ENCODE data around the gene NUDT6.
A peak's percentile ranks its signal among the peaks of the same experiment; 100 is the strongest.
"Not testable (repeated sequence)": the region's sequence is repeated elsewhere in the genome, so short reads cannot be mapped to it uniquely, and the experiment has no call there.

Gene NUDT6, protein sequence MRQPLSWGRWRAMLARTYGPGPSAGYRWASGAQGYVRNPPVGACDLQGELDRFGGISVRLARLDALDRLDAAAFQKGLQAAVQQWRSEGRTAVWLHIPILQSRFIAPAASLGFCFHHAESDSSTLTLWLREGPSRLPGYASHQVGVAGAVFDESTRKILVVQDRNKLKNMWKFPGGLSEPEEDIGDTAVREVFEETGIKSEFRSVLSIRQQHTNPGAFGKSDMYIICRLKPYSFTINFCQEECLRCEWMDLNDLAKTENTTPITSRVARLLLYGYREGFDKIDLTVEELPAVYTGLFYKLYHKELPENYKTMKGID

DNA sequence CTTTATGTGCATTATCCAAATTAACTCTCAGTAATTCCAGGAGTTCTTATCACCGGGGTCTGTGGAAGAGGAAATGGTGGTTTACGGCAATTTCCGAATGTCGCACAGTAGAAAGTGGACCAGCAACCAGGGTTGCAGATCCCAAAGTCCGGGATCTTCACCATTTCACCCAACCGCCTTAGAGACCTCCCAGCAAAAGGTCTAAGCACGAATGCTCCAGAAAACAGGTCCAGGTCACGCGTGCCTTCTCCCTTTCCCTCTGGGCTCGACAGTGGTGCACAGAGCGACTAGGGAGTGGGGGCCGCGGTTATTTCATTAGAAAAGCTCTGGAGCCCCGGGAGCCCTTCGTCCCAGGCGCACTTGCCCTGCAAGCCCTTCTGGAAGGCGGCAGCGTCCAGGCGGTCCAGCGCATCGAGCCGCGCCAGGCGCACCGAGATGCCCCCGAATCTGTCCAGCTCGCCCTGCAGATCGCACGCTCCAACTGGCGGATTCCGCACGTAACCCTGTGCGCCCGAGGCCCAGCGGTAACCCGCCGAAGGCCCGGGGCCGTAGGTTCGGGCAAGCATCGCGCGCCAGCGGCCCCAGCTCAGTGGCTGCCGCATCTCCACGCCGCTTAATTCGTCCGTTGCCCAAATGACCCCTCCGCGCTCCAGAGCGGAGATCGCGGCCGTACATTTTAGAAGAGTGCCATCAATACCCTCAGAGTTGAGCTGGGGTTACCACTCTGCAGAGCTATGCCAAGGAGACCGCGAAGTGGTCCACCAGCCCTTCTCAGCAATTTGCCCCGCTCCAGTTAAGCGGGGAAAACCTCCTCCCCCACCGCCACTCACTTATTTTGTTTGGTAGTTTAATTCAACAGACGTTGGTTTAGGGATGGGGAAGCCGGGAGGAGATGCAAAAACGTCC is at the start of gene NUDT6:
NUDT6 (minus strand) TSS at position 627 of the 906 bp plus-strand sequence; CDS start at position 602, 25 bp downstream.
- peak in 1 of 2 donors; percentile 14 for DNase-seq (ENCODE audit: low read depth in 1 of 2, low spot score in 1 of 2)

DNA sequence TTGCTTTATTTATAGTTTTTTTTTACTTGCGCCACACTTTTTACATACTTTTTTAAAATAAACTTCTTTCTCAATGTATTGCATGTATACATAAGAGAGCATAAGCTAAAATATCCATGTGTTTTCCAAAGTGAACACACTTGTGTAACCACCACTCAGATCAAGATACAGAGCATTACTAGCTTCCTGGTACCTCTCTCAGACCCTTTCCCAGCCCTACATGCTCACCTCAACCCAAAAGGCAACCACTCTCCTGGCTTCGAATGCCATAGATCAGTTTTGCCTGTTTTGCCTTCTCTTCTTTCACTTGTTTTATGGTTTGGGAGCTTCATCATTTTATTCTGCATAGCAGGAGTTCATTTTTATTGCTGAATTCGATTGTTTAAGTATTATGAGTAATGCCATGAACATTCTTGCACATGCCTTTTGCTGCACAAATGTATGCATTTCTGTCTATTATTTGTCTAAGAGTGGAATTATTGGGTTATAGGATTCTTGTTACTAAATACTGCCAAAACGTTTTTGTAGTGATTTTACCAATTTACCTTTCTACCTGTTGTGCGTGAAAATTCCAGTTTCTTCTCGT is 45.9 kb upstream of the NUDT6 start:
- DNase-seq (ENCODE audit: low read depth in 1 of 2, low spot score in 1 of 2) = no peak

DNA sequence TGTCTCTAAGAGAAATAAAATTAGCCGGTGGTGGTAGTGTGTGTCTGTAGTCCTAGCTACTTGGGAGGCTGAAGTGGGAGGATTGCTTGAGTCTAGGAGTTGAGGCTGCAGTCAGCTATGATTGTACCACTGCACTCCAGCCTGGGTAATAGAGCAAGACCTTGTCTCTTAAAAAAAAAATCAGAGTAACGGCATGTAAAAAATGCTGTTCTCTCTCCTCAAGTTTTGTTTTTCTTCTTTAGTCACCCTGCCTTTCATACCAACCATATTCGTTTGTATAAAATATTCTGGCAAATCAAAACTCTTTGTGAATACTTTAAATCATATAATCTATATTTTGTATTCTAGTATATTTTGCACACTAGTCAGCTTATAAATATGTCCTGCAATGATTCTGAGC is 44.8 kb upstream of the NUDT6 start:
- no peak for DNase-seq (ENCODE audit: low read depth in 1 of 2, low spot score in 1 of 2)

DNA sequence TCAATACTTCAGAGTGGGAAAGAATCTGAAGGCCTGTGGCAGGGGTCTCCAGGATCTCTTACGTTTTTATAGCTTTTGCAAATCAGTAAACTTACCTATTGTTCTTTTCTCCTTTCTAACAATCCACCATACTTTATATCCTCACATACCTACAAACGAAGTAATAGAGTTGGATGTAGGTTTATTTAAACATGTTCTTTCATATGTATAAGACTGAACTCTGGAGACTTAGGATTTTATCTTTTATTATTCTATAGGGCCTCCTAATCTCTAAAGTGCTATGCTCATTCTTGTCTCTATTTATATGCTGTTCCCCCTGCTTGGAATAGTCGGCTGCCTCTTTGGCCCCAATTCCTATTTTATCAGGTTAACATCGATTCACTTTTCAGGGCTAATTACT is 43.8 kb upstream of the NUDT6 start:
- no peak for DNase-seq (ENCODE audit: low read depth in 1 of 2, low spot score in 1 of 2)

DNA sequence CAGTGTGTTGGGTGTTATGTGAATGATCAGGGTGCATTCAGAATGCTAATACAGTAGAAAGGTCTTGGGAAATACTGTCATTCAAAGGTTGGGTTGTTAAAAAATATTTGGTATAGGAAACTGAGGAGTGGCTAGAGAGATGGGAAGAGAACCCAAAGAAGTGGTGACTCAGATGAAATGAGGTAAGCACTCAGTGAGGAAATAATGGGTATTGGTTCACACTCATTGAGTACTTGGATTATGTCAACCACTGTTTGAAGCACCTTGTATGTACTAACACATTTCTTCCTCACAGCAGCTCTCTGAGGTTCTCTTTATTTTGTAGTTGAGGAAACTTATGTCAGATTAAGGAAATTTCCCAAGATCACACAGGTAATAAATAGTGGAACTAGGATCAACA is 40.8 kb upstream of the NUDT6 start:
- no peak for DNase-seq (ENCODE audit: low read depth in 1 of 2, low spot score in 1 of 2)

DNA sequence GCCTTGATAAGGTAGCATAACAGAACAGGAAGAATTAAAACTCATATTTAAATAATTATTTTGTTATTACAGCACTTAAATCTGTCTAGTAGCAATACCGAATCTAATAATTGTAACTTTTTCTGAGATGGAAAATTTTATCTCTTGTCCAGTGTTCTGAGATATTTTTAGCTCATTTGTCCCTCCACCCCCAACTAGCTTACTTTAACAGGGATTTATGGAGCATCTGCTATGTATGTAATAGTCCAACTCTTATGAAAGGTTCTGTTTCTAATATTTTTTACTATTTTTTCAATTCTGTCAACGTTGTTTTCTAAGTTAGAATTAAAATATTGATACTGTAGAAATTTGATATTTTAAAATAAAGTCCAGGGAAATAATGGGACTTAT is 38.2 kb upstream of the NUDT6 start:
- no peak for DNase-seq (ENCODE audit: low read depth in 1 of 2, low spot score in 1 of 2)

DNA sequence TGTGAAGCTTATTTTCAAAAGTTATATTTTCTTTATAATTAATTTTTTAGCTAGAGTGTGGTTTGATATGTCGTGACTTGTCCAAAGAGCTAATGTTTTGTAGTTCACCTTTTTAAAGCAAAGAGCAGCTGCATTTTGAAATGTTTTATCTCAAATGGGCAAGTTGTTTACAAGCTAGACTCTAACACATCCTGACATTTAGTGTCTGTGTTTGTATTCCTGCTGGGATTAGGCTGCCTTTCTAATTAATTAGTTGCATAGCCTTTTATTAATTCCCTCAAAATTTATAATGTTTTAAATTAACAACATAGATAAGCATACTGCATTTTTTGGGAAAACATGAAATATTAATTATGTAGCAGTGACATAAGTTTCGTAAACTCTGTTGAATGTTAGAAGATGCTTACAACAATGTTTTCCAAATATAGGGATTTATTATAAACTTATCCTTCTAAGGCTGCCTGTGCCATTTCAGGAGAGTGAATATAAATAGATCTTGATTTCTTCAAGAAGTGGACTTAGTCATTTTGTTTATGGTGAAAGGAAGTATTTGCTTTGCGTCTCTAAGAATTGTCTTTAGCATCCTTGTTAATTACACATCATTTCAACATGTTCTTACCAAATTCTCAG is 37.7 kb upstream of the NUDT6 start:
- no peak for DNase-seq (ENCODE audit: low read depth in 1 of 2, low spot score in 1 of 2)

DNA sequence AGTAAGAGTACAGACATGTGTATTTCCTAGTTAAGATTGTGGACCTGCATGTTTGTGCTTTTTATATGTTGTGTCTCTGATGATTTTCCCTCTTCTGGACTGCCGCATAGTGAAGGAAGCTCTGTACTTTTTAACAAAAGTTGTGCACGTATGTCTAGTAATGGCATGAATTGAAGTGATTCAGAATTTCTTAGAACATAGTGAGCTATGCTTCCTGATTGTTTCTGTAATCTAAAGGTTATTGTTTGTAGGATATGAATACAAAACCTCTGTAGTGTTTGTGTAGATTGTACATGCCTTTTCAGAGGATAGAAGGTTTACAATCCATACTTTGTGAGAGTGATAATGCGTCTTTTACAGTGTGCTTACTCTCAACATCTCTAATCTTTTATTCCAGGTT is 37.0 kb upstream of the NUDT6 start:
- DNase-seq (ENCODE audit: low read depth in 1 of 2, low spot score in 1 of 2) = no peak

DNA sequence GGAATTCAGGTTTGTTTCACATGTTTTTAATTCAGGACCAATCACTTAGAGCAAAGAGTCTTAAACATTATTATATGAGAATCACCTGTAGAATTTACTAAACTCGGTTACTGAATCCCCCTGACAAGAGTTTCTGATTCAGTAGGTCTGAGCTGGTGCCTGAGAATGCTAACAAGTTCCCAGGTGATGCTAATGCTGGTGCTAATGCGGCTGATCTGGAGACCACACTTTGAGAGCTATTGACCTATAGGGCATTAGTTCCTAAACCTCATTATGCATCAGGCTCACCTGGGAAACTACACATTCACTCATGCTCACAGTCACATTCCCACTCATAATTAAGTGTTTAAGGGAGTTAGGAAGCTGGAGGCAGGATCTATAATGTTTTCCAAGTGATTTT is 36.1 kb upstream of the NUDT6 start:
- DNase-seq (ENCODE audit: low read depth in 1 of 2, low spot score in 1 of 2) = no peak

DNA sequence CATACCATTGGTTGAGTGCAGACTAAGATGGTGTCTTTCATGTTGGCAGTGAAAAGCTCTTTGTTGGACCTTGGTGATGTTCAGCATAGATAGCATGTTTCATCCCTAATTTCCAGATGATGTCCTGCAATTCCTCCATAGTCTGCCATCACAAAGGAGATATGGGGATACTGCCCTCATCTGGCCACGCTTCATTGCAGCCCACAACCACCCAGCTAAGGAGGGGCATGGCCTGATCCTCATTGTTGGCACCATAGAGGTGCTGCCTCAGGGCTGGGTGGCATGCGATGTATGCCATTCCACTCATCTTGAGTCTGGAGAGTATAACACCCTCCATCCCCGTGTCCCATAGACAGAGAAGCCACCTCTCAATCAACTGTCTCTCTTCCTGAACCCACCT is 31.5 kb upstream of the NUDT6 start:
- DNase-seq (ENCODE audit: low read depth in 1 of 2, low spot score in 1 of 2) = no peak

DNA sequence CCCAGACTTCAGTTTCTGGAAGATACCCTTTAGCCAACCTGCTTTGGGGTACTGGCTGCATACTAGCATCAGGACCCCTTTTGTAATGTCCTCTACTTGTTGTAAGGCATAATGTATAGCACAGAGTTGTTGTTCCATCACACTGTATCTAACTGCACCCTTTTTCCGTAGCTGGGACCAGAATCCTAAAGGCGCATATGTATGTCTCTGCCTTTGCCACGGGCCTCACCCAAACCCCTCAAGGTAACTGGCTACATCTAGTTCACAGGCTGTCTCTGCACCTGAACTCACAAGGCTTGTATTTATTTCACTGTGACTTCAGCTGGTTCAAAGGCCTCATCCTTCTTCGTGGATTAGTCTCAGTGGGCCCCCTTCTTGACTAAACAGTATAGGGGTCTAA is 29.6 kb upstream of the NUDT6 start:
- no peak for DNase-seq (ENCODE audit: low read depth in 1 of 2, low spot score in 1 of 2)

DNA sequence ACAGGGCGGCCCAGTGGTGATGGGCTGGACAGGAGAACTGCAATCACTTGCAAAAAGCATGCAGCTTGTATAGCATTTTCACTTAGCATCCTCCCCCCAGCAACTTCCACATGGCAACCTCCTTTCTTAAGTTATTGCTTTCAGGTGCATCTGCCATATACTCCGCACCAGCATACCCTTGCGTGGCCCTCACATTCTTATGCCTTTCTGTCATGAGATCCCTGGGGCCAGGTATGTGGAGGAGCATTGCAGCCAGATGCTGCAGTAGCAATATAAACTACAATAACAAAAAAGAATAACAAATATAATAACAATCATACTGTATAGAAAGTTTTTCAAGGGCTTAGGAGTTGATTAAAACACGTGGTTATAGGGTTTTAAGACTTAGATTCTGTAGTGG is 26.3 kb upstream of the NUDT6 start:
- DNase-seq (ENCODE audit: low read depth in 1 of 2, low spot score in 1 of 2) = no peak

DNA sequence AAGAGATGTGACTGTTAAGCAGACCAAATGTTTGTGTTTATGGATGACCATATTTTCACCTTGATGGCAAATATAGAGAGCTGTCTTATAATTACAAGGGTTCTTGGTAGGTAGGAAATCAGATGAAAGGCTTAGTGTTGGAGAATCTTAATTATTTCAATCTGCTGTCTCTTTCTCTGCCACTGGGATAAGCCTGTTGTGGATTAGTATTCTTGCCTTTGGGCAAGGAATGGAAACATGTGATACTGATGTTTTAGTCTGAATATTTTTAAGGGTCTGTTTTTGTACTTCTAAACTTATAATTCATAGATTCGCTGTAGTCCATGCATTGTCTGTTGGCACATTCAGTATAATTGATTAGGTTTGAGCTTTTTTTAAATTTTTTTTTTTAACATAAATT is 23.7 kb upstream of the NUDT6 start:
- DNase-seq (ENCODE audit: low read depth in 1 of 2, low spot score in 1 of 2) = no peak

DNA sequence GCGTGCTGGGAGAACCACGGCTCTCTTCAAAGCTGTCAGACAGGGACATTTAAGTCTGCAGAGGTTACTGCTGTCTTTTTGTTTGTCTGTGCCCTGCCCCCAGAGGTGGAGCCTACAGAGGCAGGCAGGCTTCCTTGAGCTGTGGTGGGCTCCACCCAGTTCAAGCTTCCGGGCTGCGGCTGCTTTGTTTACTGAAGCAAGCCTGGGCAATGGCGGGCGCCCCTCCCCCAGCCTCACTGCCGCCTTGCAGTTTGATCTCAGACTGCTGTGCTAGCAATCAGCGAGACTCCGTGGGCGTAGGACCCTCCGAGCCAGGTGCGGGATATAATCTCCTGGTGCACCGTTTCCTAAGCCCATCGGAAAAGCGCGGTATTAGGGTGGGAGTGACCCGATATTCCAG is 22.7 kb upstream of the NUDT6 start:
- not testable (repeated sequence) for DNase-seq (ENCODE audit: low read depth in 1 of 2, low spot score in 1 of 2)

DNA sequence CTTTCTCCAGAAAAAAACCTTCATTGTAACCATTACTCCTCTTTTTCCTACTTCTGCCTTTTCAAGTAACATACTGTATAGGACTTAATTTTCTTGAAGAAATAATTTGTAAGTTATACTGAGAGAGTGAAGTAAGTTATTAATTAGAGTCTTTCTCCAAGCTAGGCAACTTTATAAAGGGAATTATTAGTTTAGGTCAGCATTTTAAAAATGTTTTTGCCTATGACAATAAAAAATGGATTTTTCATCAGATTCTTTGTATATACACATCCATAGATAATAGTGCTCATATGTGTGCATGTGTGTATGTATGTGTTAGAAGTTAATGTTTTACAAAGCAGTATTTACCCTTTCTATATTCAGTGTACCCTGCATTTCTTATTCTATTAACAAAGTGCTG is 10.4 kb upstream of the NUDT6 start:
- DNase-seq (ENCODE audit: low read depth in 1 of 2, low spot score in 1 of 2) = no peak

DNA sequence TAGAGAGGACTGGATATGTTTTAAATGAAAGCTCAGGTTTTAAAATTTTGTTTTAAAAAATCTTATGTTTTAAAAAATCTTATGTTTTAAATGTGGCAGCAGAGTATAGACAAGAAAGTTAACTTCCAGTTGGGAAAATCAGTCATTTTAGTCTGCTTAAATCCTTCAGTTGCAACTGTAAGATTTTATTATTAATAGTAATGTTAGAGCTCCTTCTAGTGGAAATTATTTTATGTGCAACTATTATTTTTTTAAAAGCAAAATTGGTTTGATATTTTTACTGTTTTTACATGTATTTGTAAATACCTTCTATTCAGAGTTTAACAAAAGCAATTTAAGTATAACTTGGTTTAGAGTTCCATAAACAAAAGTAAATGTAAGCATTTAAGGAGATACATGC is 8.5 kb upstream of the NUDT6 start:
- no peak for DNase-seq (ENCODE audit: low read depth in 1 of 2, low spot score in 1 of 2)

DNA sequence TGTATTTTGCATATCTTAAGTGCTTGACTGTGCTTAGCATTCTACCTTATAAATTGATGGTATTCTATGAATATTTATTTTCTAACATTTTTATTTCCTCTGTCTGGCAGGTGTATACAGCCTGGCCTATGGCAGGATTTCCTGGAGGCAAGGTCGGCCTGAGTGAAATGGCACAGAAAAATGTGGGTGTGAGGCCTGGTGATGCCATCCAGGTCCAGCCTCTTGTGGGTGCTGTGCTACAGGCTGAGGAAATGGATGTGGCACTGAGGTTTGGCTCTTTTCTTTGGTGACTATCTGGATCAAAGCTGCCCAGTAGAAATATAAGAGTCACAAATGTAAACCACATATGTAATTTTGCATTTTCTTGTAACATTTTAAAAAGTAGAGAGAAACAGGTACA is 6.5 kb upstream of the NUDT6 start:
- DNase-seq (ENCODE audit: low read depth in 1 of 2, low spot score in 1 of 2) = no peak

DNA sequence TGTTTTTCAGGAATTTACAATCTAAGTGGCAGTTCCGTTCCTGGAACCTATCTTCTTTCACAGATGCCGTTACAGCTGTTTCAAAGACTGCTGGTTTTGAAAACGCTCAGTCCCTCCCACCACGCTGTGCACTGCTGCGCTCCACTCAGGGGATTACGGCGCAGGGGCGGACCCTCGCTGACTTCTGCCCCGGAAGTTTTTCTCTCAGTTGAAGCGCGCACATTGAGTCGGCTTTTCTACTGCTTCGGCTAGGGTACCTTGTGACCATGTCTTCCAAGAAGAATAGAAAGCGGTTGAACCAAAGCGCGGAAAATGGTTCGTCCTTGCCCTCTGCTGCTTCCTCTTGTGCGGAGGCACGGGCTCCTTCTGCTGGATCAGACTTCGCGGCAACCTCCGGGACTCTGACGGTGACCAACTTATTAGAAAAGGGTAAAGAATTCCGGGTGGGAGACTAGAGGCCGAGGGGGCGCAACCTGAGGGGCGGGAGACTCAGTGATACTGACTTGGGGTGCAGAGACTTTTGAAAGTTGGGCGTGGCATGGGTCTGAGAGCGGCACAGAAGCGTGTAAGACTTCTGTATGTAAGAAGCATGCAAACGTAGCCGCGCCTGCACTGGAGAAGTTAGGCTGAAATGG is 597 bp upstream of the NUDT6 start:
- peak; percentile 70 to 75 for DNase-seq (ENCODE audit: low read depth in 1 of 2, low spot score in 1 of 2)

DNA sequence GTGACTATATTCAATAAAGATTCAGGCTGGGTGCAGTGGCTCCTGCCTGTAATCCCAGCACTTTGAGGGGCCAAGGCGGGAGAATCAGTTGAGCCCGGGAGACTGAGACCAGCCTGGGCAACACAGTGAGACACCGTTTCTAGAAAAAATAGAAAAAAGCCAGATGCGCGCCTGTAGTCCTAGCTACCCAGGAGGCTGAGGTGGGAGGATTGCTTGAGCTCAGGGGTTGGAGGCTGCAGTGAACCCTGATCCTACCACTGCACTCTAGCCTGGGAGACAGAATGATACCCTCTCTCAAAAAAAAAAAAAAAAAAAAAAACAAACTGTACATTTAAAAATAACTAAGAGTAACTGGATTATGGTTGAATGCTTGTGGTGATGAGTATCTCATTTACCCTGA is 1.1 kb downstream of the NUDT6 start:
- no peak for DNase-seq (ENCODE audit: low read depth in 1 of 2, low spot score in 1 of 2)

DNA sequence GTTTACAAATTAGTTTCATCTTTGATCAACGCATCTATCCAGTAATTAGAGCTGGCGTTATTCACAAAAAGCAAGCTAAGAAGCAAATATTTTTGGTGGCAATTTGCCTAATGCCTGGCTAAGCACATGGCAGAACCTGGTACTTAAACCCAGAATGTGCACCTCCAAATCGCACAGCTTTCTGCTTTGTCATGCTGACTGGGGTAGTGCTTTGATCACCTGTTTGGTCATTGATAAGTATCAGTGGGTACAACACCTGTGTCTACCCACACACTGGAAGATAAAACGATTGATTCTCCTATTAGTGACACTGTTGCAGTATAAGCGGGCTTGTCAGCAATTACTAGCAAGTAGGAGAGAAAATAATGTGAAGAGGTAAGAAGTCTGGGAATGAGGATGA is 1.9 kb downstream of the NUDT6 start:
- DNase-seq (ENCODE audit: low read depth in 1 of 2, low spot score in 1 of 2) = no peak

DNA sequence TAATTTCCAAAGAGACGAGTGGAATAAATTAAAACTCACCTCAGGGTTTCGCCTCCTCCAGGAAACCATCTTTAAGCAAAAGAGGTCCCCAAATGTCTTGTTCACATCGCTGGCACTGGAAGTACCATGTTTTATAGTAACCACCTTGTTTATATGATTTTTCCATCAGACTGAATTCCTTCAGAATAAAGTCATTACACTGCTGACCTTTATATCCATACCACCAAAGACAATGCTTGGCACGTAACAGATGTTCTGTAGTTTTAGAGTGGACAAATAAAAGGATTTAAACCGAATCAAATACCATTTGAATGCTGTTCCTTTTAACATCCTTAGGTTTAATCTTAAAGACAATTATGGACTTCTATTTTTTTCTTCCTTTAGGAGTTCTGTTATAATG is 4.7 kb downstream of the NUDT6 start:
- no peak for DNase-seq (ENCODE audit: low read depth in 1 of 2, low spot score in 1 of 2)
